SK-N-SH (cell line): ENCODE measurements around the gene BUD31. TPM values are rescaled to one million over a fixed set of nuclear protein-coding genes. Genes with fewer than 3 reads are reported as not detected.

ENCODE experiments used
- CTCF ChIA-PET: fragments of 300-600, 350-600 bp; formaldehyde crosslinking; extraction: SDS; loops from one replicate; lab custom pipeline; 2021; lab: Yijun Ruan, JAX
- POLR2A ChIA-PET: fragments of 350-600 bp; sonication (Branson Sonifier 250); formaldehyde crosslinking; extraction: SDS; loops from one replicate; lab custom pipeline; 2020; ENCODE audit warnings: antibody characterized with exemption, inconsistent platforms; lab: Yijun Ruan, JAX
- DNase-seq: peaks from one replicate; pipeline ENCODE4 v3.0.0; 2012
- H2AFZ ChIP-seq: fragments of 200-600 bp; sonication (generic); 2 replicates; pipeline ENCODE4 v1.8.1; 2016; ENCODE audit warnings: antibody characterized with exemption, mild to moderate bottlenecking, low read depth
- H3F3A ChIP-seq: fragments of 200-600 bp; sonication (generic); replicated peaks from 2 replicates; pipeline ENCODE3; 2016; ENCODE audit warnings: antibody characterized with exemption, mild to moderate bottlenecking; ENCODE audit not compliant: insufficient read depth
- H3K27ac ChIP-seq, 2 experiments: fragments of 200-500 bp in 1 of 2; fragments of 200-600 bp in 1 of 2; sonication (Bioruptor generic) in 1 of 2; sonication (generic), shearing (Covaris generic) in 1 of 2; 2 replicates each; pipeline versions ENCODE4 v1.5.1 to v1.6.1; 2014 to 2016; ENCODE audit warnings: low read depth in 2 of 2, inconsistent platforms in 1 of 2, low read length in 1 of 2, mild to moderate bottlenecking in 1 of 2, mixed read lengths in 1 of 2
- H3K27me3 ChIP-seq: fragments of 200-600 bp; sonication (generic), shearing (Covaris generic); 2 replicates; pipeline ENCODE4 v1.6.1; 2016; ENCODE audit warnings: mixed run types; ENCODE audit not compliant: insufficient read depth
- H3K36me3 ChIP-seq, 2 experiments: fragments of 200-500 bp in 1 of 2; fragments of 200-600 bp in 1 of 2; sonication (Bioruptor generic) in 1 of 2; sonication (generic) in 1 of 2; replicated peaks in 1 of 2; 2 replicates each; pipeline versions ENCODE3 to v1.5.1; 2014 to 2016; ENCODE audit warnings: low read length in 1 of 2, mild to moderate bottlenecking in 1 of 2; ENCODE audit not compliant: insufficient read depth in 2 of 2, control insufficient read depth in 1 of 2
- H3K4me1 ChIP-seq, 2 experiments: fragments of 200-500 bp in 1 of 2; fragments of 200-600 bp in 1 of 2; sonication (Bioruptor generic) in 1 of 2; sonication (generic), shearing (Covaris generic) in 1 of 2; 2 replicates each; pipeline versions ENCODE4 v1.5.1 to v1.6.1; 2014 to 2016; ENCODE audit warnings: low read depth in 1 of 2, low read length in 1 of 2, mixed run types in 1 of 2; ENCODE audit not compliant: insufficient read depth in 2 of 2, control insufficient read depth in 1 of 2
- H3K4me2 ChIP-seq: fragments of 200-600 bp; sonication (generic), shearing (Covaris generic); 2 replicates; pipeline ENCODE4 v1.6.1; 2017; ENCODE audit warnings: mixed run types
- H3K4me3 ChIP-seq, 2 experiments: fragments of 200-500 bp in 1 of 2; fragments of 200-600 bp in 1 of 2; sonication (Bioruptor generic) in 1 of 2; sonication (generic), shearing (Covaris generic) in 1 of 2; 2 replicates each; pipeline versions ENCODE4 v1.5.1 to v1.8.1; 2014 to 2016; ENCODE audit warnings: low read depth in 2 of 2, inconsistent platforms in 1 of 2, low read length in 1 of 2, mild to moderate bottlenecking in 1 of 2, mixed read lengths in 1 of 2, moderate library complexity in 1 of 2
- H3K79me2 ChIP-seq: fragments of 200-600 bp; sonication (generic); 2 replicates; pipeline ENCODE4 v1.8.1; 2017; ENCODE audit warnings: mild to moderate bottlenecking; ENCODE audit not compliant: insufficient read depth
- H3K9ac ChIP-seq: fragments of 200-600 bp; sonication (generic); 2 replicates; pipeline ENCODE4 v1.6.1; 2017; ENCODE audit warnings: mixed run types
- H3K9me2 ChIP-seq: fragments of 200-600 bp; sonication (generic); 2 replicates; pipeline ENCODE4 v1.6.1; 2017; ENCODE audit warnings: mixed run types
- H3K9me3 ChIP-seq: fragments of 200-600 bp; sonication (generic); 2 replicates; pipeline ENCODE4 v1.6.1; 2017; ENCODE audit warnings: mixed run types, mild to moderate bottlenecking, moderate library complexity
- H4K20me1 ChIP-seq: fragments of 200-600 bp; sonication (generic); 2 replicates; pipeline ENCODE4 v1.6.1; 2017; ENCODE audit warnings: mild to moderate bottlenecking, mixed run types; ENCODE audit not compliant: insufficient read depth
- MAX ChIP-seq: IDR thresholded peaks from 2 replicates; pipeline ENCODE4 v1.4.0; 2012; ENCODE audit warnings: low read depth
- NFIC ChIP-seq: IDR thresholded peaks from 2 replicates; pipeline ENCODE4 v1.4.0; 2012; ENCODE audit warnings: borderline replicate concordance
- REST ChIP-seq: IDR thresholded peaks from 2 replicates; pipeline ENCODE4 v1.6.1; 2012; ENCODE audit warnings: mild to moderate bottlenecking, low read depth, low read length, moderate library complexity
- TEAD4 ChIP-seq: IDR thresholded peaks from 2 replicates; pipeline ENCODE4 v1.4.0; 2012; ENCODE audit warnings: mild to moderate bottlenecking, borderline replicate concordance; ENCODE audit not compliant: insufficient read depth
- USF2 ChIP-seq: fragments of 150-350 bp; IDR thresholded peaks from 2 replicates; pipeline ENCODE4 v1.6.1; 2017; ENCODE audit warnings: antibody characterized with exemption, low read length, low read depth, borderline replicate concordance
- YY1 ChIP-seq: IDR thresholded peaks from 2 replicates; pipeline ENCODE4 v1.4.0; 2012; ENCODE audit warnings: low read depth, mild to moderate bottlenecking
- WGBS: methylation state at CpG from one replicate; pipeline ENCODE4 v1.1.6; 2017; ENCODE audit warnings: low lambda C conversion rate; 5-methylcytosine and 5-hydroxymethylcytosine counted together
- polyA plus RNA-seq, 3 experiments: library from polyadenylated mRNA; depleted of rRNA; stranded (reverse); fragments of >200 nt; gene quantifications; 2 replicates each; pipeline ENCODE4 v1.2.3, GENCODE V29; 2012

BUD31 gene
- polyA plus RNA-seq, 1 of the 3 experiments (the other 2 are of a cell fraction), result 162 TPM

- Histone ChIP-seq H3K9me3 (no peaks in the 10 kb centered on the region), H3K4me1 (peaks cover 9 to 19% of the 10 kb centered on the region in 2 experiments; a peak in 3 of 4 replicates), H3K27me3 (no peaks in the 10 kb centered on the region), H3K9ac (no peak overlapping the region), H3K4me3 (no peak overlapping the region), H2AFZ (no peak overlapping the region), H3K79me2 (peaks cover 76% of the 10 kb centered on the region), H3K36me3 (peaks cover 48% of the 10 kb centered on the region in 2 experiments), H3K4me2 (no peak overlapping the region), H3K9me2 (no peaks in the 10 kb centered on the region), H4K20me1 (peaks cover 61% of the 10 kb centered on the region), H3K27ac (no peak overlapping the region), H3F3A (peaks cover 20% of the 10 kb centered on the region)
- POLR2A ChIA-PET, result interaction anchor here (3.1 kb wide), 1 partner anchor 11 kb away, joined by 25 read pairs; no protein-coding TSS in a partner anchor
- CTCF ChIA-PET, result interaction anchor here (1.1 kb wide), 1 partner anchor 38 kb away, joined by 5 read pairs; no protein-coding TSS in a partner anchor
- DNase-seq, result no peak
- WGBS, result 89% methylated on average over 5 of the region's 5 CpGs
- no peak for TF ChIP-seq TEAD4
- no peak for TF ChIP-seq NFIC
These were observed 5.0 kb upstream of the BUD31 start for GRCh38 chr7:99403764-99404163.

GRCh38 chr7:99404235-99404976, 4.4 kb upstream of the BUD31 start:
- TF ChIP-seq TEAD4 (no peak), YY1 (no peak), REST (no peak), MAX (no peak), USF2 (no peak)
- Histone ChIP-seq H3K9ac (no peak overlapping the region), H3K27ac (no peak overlapping the region), H3K9me2 (no peaks in the 10 kb centered on the region), H3F3A (peaks cover 21% of the 10 kb centered on the region), H3K4me1 (peaks cover 9 to 19% of the 10 kb centered on the region in 2 experiments; a peak in 3 of 4 replicates), H3K4me3 (no peak overlapping the region), H3K27me3 (no peaks in the 10 kb centered on the region), H3K36me3 (peaks cover 41 to 48% of the 10 kb centered on the region in 2 experiments), H3K9me3 (no peaks in the 10 kb centered on the region), H2AFZ (no peak overlapping the region), H3K4me2 (no peak overlapping the region), H4K20me1 (peaks cover 58% of the 10 kb centered on the region), H3K79me2 (peaks cover 82% of the 10 kb centered on the region)
- ChIA-PET CTCF (interaction anchor here (1.1 to 1.2 kb wide), 2 partner anchors 39 to 40 kb away, joined by 3 to 5 read pairs; no protein-coding TSS in a partner anchor), POLR2A (interaction anchor here (3.1 to 5.2 kb wide), 2 partner anchors 8 to 11 kb away, joined by 25 to 102 read pairs; no protein-coding TSS in a partner anchor)
- no peak for DNase-seq
- 84% methylated on average over 13 of the region's 18 CpGs for WGBS
